Thymus (tissue), 11 donors: ENCODE measurements around the gene FAM131B. TPM values are rescaled to one million over a fixed set of nuclear protein-coding genes. Genes with fewer than 3 reads are reported as not detected.

Experiments used
- DNase-seq, 9 donors: peaks; one replicate each; pipeline ENCODE4 v3.0.0-alpha.2; 2013; ENCODE audit warnings: low spot score in 9 of 9, low read depth in 6 of 9, missing footprints in 1 of 9
- H3K27ac ChIP-seq, 2 donors: one replicate each; pipeline ENCODE4 v1.5.1; 2013; ENCODE audit warnings: control low read depth in 1 of 2, low read depth in 1 of 2, low read length in 1 of 2, mild to moderate bottlenecking in 1 of 2, moderate library complexity in 1 of 2
- H3K27me3 ChIP-seq, 2 donors: one replicate each; pipeline ENCODE4 v1.5.1; 2013; ENCODE audit warnings: low read length in 1 of 2; ENCODE audit not compliant: control insufficient read depth in 2 of 2, insufficient read depth in 1 of 2
- H3K36me3 ChIP-seq, 2 donors: one replicate each; pipeline ENCODE4 v1.5.1; 2013; ENCODE audit warnings: low read length in 1 of 2, mild to moderate bottlenecking in 1 of 2, moderate library complexity in 1 of 2; ENCODE audit not compliant: control insufficient read depth in 2 of 2, insufficient read depth in 2 of 2
- H3K4me1 ChIP-seq, 2 donors: one replicate each; pipeline ENCODE4 v1.5.1; 2013; ENCODE audit warnings: low read length in 2 of 2; ENCODE audit not compliant: control insufficient read depth in 2 of 2, insufficient read depth in 2 of 2
- H3K4me3 ChIP-seq, 2 donors: one replicate each; pipeline ENCODE4 v1.5.1; 2013; ENCODE audit warnings: low read length in 2 of 2, control low read depth in 1 of 2, mild to moderate bottlenecking in 1 of 2
- H3K9me3 ChIP-seq, 2 donors: one replicate each; pipeline ENCODE4 v1.5.1; 2013; ENCODE audit warnings: low read length in 1 of 2, mild to moderate bottlenecking in 1 of 2; ENCODE audit not compliant: control insufficient read depth in 2 of 2, insufficient read depth in 1 of 2
- WGBS: extraction: QIAGEN DNeasy Blood & Tissue Kit; methylation state at CpG from one replicate; pipeline ENCODE4 v1.1.7; 2013; 5-methylcytosine and 5-hydroxymethylcytosine counted together
- polyA plus RNA-seq: library from polyadenylated mRNA; stranded (reverse); fragments of 200-250 nt; gene quantifications from one replicate; pipeline ENCODE4 v1.2.3, GENCODE V29; 2013
- total RNA-seq: library from RNA; stranded (reverse); fragments of 120-200 nt; gene quantifications from one replicate; pipeline ENCODE4 v1.2.4, GENCODE V29; 2013
- donor health status: healthy.

The FAM131B gene
- total and polyA plus RNA-seq, 2 donors: 0.47 to 0.68 TPM

- no peaks in the 10 kb centered on the region for H3K9me3 ChIP-seq
- WGBS: 77% methylated on average over 14 of the region's 14 CpGs
- DNase-seq: no peak
- H3K27me3 ChIP-seq: peaks cover 10 to 33% of the 10 kb centered on the region in 2 donors
- peaks cover 16 to 29% of the 10 kb centered on the region in 2 donors for H3K36me3 ChIP-seq
- peaks cover 9 to 56% of the 10 kb centered on the region in 2 donors for H3K4me1 ChIP-seq
- H3K4me3 ChIP-seq: no peak overlapping the region
- H3K27ac ChIP-seq: no peak overlapping the region
These were observed 22.4 kb upstream of the FAM131B start for GRCh38 chr7:143384661-143385631.

- H3K4me3 ChIP-seq: no peak overlapping the region
- H3K4me1 ChIP-seq: peaks cover 11 to 61% of the 10 kb centered on the region in 2 donors
- H3K27ac ChIP-seq: no peak overlapping the region
- no peak for DNase-seq
- H3K27me3 ChIP-seq: peaks cover 10 to 33% of the 10 kb centered on the region in 2 donors
- peaks cover 10 to 23% of the 10 kb centered on the region in 2 donors for H3K36me3 ChIP-seq
- H3K9me3 ChIP-seq: no peaks in the 10 kb centered on the region
- 91% methylated on average over 5 of the region's 5 CpGs for WGBS
These were observed 21.6 kb upstream of the FAM131B start for GRCh38 chr7:143384148-143384547.

GRCh38 chr7:143383642-143383957, 21.1 kb upstream of the FAM131B start:
- Histone ChIP-seq H3K27ac (no peak overlapping the region), H3K27me3 (peaks cover 10 to 33% of the 10 kb centered on the region in 2 donors), H3K9me3 (no peaks in the 10 kb centered on the region), H3K36me3 (peaks cover 6 to 17% of the 10 kb centered on the region in 2 donors), H3K4me1 (peaks cover 11 to 61% of the 10 kb centered on the region in 2 donors), H3K4me3 (no peak overlapping the region)
- WGBS: 89% methylated on average over 1 of the region's 1 CpG
- no peak for DNase-seq

GRCh38 chr7:143382791-143383641, 20.5 kb upstream of the FAM131B start:
- peaks cover 11 to 61% of the 10 kb centered on the region in 2 donors for H3K4me1 ChIP-seq
- peaks cover 10 to 33% of the 10 kb centered on the region in 2 donors for H3K27me3 ChIP-seq
- no peak overlapping the region for H3K27ac ChIP-seq
- 96% methylated on average over 15 of the region's 15 CpGs for WGBS
- H3K9me3 ChIP-seq: no peaks in the 10 kb centered on the region
- peaks cover 3 to 13% of the 10 kb centered on the region in 2 donors for H3K36me3 ChIP-seq
- H3K4me3 ChIP-seq: peak overlapping the region; percentile 89
- DNase-seq: no peak

GRCh38 chr7:143382126-143382790, 19.7 kb upstream of the FAM131B start:
- Histone ChIP-seq H3K9me3 (no peaks in the 10 kb centered on the region), H3K36me3 (peaks cover 0 to 7% of the 10 kb centered on the region in 2 donors), H3K27ac (peak overlapping the region; percentile 56 to 66), H3K4me1 (peaks cover 11 to 58% of the 10 kb centered on the region in 2 donors), H3K27me3 (peaks cover 10 to 33% of the 10 kb centered on the region in 2 donors), H3K4me3 (peak overlapping the region; percentile 89)
- no peak for DNase-seq
- 73% methylated on average over 21 of the region's 21 CpGs for WGBS

GRCh38 chr7:143381427-143382125, 19.1 kb upstream of the FAM131B start:
- no peaks in the 10 kb centered on the region for H3K9me3 ChIP-seq
- peaks cover 10 to 33% of the 10 kb centered on the region in 2 donors for H3K27me3 ChIP-seq
- H3K36me3 ChIP-seq: peaks cover 0 to 7% of the 10 kb centered on the region in 2 donors
- DNase-seq: peak in 1 of 9 donors; percentile 37
- peaks cover 11 to 54% of the 10 kb centered on the region in 2 donors for H3K4me1 ChIP-seq
- H3K4me3 ChIP-seq: peak overlapping the region; percentile 89
- WGBS: 6% methylated on average over 64 of the region's 64 CpGs
- peak overlapping the region; percentile 66 to 96 for H3K27ac ChIP-seq

GRCh38 chr7:143380646-143381426, 18.3 kb upstream of the FAM131B start, which contains the start of gene ZYX:
ZYX (plus strand) TSS chr7:143381345; CDS start chr7:143381572, 227 bp downstream.
- Histone ChIP-seq H3K27ac (peak within 1 kb of the TSS; percentile 92 to 96), H3K4me3 (peak within 1 kb of the TSS; percentile 89), H3K9me3 (no peaks in the 10 kb centered on the region), H3K27me3 (peaks cover 10 to 33% of the 10 kb centered on the region in 2 donors), H3K36me3 (peaks cover 0 to 7% of the 10 kb centered on the region in 2 donors), H3K4me1 (peaks cover 10 to 53% of the 10 kb centered on the region in 2 donors)
- peak in 7 of 9 donors; percentile 43 to 85 (median 68) for DNase-seq
- under 1% methylated on average over 72 of the region's 72 CpGs for WGBS
